GOT3 (cell line): ENCODE results near the gene MINDY4.

Experiments
- DNase-seq: peaks from one replicate; lab custom pipeline; 2025; ENCODE audit warnings: mixed read lengths; lab: John Stamatoyannopoulos, UW

MINDY4 gene

GRCh38 chr7:30771174-30771879 lies at the start of gene MINDY4:
MINDY4 (plus strand) TSS chr7:30771417; CDS start chr7:30771494, 77 bp downstream.
- peak; percentile 55 for DNase-seq

- DNase-seq, result no peak
These were observed 49.0 kb upstream of the MINDY4 start for GRCh38 chr7:30722187-30722586.

- no peak for DNase-seq
These were observed 48.5 kb upstream of the MINDY4 start for GRCh38 chr7:30722671-30723070.

- DNase-seq, result no peak
These were observed 47.4 kb upstream of the MINDY4 start for GRCh38 chr7:30723776-30724175.

GRCh38 chr7:30726296-30727006 lies 44.8 kb upstream of the MINDY4 start:
- no peak for DNase-seq

- DNase-seq, result no peak
These were observed 43.9 kb upstream of the MINDY4 start for GRCh38 chr7:30727061-30727945.

- DNase-seq, result no peak
These were observed 42.6 kb upstream of the MINDY4 start for GRCh38 chr7:30728591-30729100.

- no peak for DNase-seq
These were observed 41.6 kb upstream of the MINDY4 start for GRCh38 chr7:30729642-30730041.

GRCh38 chr7:30730097-30730496 lies 41.1 kb upstream of the MINDY4 start:
- DNase-seq, result no peak

- no peak for DNase-seq
These were observed 40.2 kb upstream of the MINDY4 start for GRCh38 chr7:30730996-30731395.

GRCh38 chr7:30731581-30731980 lies 39.6 kb upstream of the MINDY4 start:
- no peak for DNase-seq

- no peak for DNase-seq
These were observed 38.6 kb upstream of the MINDY4 start for GRCh38 chr7:30732606-30733005.

GRCh38 chr7:30733216-30733615 lies 38.0 kb upstream of the MINDY4 start:
- no peak for DNase-seq

GRCh38 chr7:30733691-30734090 lies 37.5 kb upstream of the MINDY4 start:
- no peak for DNase-seq

GRCh38 chr7:30734497-30734896 lies 36.7 kb upstream of the MINDY4 start:
- no peak for DNase-seq

GRCh38 chr7:30735631-30736030 lies 35.6 kb upstream of the MINDY4 start:
- no peak for DNase-seq

- no peak for DNase-seq
These were observed 34.9 kb upstream of the MINDY4 start for GRCh38 chr7:30736291-30736690.

GRCh38 chr7:30738026-30738915 lies 32.9 kb upstream of the MINDY4 start:
- DNase-seq, result no peak

GRCh38 chr7:30739691-30740090 lies 31.5 kb upstream of the MINDY4 start:
- no peak for DNase-seq

GRCh38 chr7:30740417-30741181 lies 30.6 kb upstream of the MINDY4 start:
- peak; percentile 52 for DNase-seq

GRCh38 chr7:30741289-30741688 lies 29.9 kb upstream of the MINDY4 start:
- DNase-seq, result no peak
